Thoracic aorta (tissue), 2 donors: ENCODE measurements around the gene C15orf39. TPM values are rescaled to one million over a fixed set of nuclear protein-coding genes. Genes with fewer than 3 reads are reported as not detected.

ENCODE experiments used
- ATAC-seq: fragments of 150-250 bp; one replicate; pipeline ENCODE4 v1.8.0; 2017; ENCODE audit warnings: low read depth; ENCODE audit not compliant: insufficient number of reproducible peaks, low FRiP score
- DNase-seq: peaks from one replicate; pipeline ENCODE4 v3.0.0-alpha.2; 2020; ENCODE audit warnings: low spot score
- H3K27ac ChIP-seq, 2 donors: fragments of 200-600 bp; sonication (generic); 1 replicate in 1 of 2; 2 replicates in 1 of 2; pipeline ENCODE4 v1.5.1; 2016; ENCODE audit warnings: mild to moderate bottlenecking in 2 of 2, moderate library complexity in 2 of 2
- H3K27me3 ChIP-seq: fragments of 200-600 bp; sonication (generic); replicated peaks from 2 replicates; pipeline ENCODE4 v1.6.0; 2016; ENCODE audit warnings: mild to moderate bottlenecking; ENCODE audit not compliant: insufficient read depth
- H3K36me3 ChIP-seq: fragments of 200-600 bp; sonication (generic); one replicate; pipeline ENCODE4 v1.5.1; 2016
- H3K4me1 ChIP-seq, 2 donors: fragments of 200-600 bp; sonication (generic); 1 replicate in 1 of 2; 2 replicates in 1 of 2; pipeline versions ENCODE4 v1.5.1 to v1.6.0; 2016; ENCODE audit warnings: low read depth in 2 of 2, mild to moderate bottlenecking in 1 of 2; ENCODE audit not compliant: control insufficient read depth in 1 of 2
- H3K4me3 ChIP-seq: fragments of 200-600 bp; sonication (generic); 2 replicates; pipeline ENCODE4 v1.5.1; 2016; ENCODE audit warnings: mild to moderate bottlenecking
- H3K9me3 ChIP-seq: fragments of 200-600 bp; sonication (generic); 2 replicates; pipeline ENCODE4 v1.5.1; 2016
- total RNA-seq, 2 donors: library from RNA; depleted of rRNA; stranded (reverse); fragments of >200 nt; gene quantifications; one replicate each; pipeline versions ENCODE4 v1.1.0 to v1.2.3, GENCODE V29; 2016
- TF ChIP-seq, protein P1 (sequence below): fragments of 200-600 bp; sonication (generic); IDR thresholded peaks from one replicate; pipeline ENCODE4 v1.5.1; 2019; ENCODE audit warnings: antibody characterized with exemption

The C15orf39 gene
- total RNA-seq, 2 donors from 2014 or later = 22.7 to 45.2 TPM

DNA sequence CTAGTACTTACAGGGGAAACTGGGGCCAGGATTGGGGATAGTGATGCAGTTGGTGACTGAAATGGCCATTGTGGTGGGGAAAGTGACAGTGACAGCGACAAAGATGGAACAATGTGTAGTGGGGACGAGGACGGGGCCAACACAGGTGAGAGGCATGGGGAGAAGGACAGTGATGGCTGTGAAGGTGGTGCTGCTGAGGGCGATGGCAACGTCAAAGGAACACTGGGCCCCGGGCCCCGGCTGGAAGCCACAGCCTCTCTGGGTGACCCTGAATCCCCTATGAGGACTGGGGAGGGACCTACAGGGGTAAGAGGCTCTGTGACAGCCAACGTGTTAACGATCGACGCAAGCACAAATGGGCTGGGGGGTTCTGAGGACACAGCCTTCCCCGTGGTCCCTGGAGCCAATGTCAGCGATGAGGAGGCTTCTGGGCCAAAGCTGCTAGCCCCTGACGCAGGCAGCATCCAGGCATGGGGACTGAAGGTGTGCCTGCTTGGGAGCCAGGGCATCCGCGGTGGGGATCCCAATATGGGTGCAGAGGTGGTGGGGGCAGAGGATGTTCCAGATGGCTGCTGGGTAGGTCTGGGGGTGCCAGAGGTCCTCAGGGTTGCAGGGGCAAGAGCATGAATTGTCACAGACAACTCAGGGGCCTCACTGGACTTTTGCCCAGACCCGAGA, 31.3 kb downstream of the C15orf39 start:
- TF ChIP-seq, protein P1, sequence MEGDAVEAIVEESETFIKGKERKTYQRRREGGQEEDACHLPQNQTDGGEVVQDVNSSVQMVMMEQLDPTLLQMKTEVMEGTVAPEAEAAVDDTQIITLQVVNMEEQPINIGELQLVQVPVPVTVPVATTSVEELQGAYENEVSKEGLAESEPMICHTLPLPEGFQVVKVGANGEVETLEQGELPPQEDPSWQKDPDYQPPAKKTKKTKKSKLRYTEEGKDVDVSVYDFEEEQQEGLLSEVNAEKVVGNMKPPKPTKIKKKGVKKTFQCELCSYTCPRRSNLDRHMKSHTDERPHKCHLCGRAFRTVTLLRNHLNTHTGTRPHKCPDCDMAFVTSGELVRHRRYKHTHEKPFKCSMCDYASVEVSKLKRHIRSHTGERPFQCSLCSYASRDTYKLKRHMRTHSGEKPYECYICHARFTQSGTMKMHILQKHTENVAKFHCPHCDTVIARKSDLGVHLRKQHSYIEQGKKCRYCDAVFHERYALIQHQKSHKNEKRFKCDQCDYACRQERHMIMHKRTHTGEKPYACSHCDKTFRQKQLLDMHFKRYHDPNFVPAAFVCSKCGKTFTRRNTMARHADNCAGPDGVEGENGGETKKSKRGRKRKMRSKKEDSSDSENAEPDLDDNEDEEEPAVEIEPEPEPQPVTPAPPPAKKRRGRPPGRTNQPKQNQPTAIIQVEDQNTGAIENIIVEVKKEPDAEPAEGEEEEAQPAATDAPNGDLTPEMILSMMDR = no peak
- DNase-seq (no peak), ATAC-seq (no peak)
- Histone ChIP-seq H3K27ac (no peak overlapping the region), H3K4me1 (no peaks in the 10 kb centered on the region), H3K36me3 (no peaks in the 10 kb centered on the region), H3K9me3 (no peaks in the 10 kb centered on the region), H3K27me3 (no peaks in the 10 kb centered on the region), H3K4me3 (no peak overlapping the region)

DNA sequence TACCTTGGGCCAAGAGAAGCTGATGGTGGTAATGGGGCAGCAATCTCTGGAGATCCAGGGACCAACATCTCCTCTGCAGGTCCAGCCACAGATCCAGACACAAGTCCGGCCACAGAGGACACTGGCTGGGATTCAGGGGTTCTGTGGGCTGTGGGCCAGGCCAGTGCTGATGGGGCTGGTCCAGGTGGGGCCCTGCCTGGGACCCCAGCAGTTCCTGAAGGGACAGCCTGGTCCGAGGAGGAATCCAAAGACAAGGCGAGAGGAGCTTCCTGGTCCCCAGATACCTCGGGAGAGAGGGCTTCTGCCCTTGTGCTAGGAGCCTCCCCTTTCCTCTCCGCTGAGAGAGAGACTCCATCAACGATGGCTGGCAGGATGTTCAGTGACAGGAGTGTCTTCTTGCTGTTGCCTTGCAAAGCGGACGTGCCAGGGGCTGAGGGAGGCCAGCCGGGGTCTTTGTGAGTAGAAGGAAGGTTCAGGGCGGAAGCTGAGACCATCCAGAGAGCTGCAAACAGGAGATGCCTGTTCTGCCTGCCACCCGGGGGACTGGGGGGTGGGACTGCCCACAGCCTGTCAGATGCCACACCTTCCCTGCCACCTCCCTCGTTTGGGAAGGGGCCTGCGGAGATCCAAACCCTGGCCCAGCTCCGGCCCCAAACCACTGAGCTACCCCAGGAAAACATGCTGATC, 32.0 kb downstream of the C15orf39 start:
- no peaks in the 10 kb centered on the region for H3K4me1 ChIP-seq
- DNase-seq (no peak), ATAC-seq (no peak)
- H3K9me3 ChIP-seq = no peaks in the 10 kb centered on the region
- no peaks in the 10 kb centered on the region for H3K27me3 ChIP-seq
- no peaks in the 10 kb centered on the region for H3K36me3 ChIP-seq
- H3K27ac ChIP-seq = no peak overlapping the region
- TF ChIP-seq, protein P1 = no peak
- no peak overlapping the region for H3K4me3 ChIP-seq

DNA sequence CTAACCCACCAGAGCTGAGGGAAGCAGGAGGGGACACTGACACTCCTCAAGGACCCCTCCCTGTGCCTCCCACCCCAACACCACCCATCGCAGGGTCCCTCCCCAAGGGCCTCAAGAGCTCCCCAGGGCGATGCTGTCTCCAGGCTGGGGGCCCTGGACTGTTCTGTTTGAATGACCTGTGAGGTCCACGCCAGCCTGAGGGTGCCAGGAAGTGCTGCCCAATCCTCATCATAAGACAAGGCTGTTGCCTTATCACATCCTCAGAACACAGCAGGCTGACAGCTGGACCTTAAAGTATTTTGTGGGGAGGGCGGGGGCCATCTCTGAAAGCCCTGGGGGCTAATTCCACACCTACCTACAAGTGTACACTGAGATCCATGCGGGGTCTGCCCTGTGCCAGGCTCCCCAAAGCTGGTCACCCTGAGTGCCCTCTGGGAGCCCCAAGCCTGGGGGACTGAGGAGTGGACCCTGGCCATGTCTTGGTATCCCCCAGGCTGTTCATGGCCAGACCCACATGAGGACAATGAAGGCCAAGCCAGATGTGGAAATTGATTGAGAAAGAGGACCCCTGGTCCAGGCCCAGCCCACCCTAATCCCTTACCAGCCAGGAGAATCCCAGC, 32.6 kb downstream of the C15orf39 start:
- Histone ChIP-seq H3K9me3 (no peaks in the 10 kb centered on the region), H3K4me3 (no peak overlapping the region), H3K27ac (no peak overlapping the region), H3K27me3 (no peaks in the 10 kb centered on the region), H3K4me1 (no peaks in the 10 kb centered on the region), H3K36me3 (no peaks in the 10 kb centered on the region)
- no peak for ATAC-seq
- TF ChIP-seq, protein P1 = no peak
- DNase-seq = no peak

DNA sequence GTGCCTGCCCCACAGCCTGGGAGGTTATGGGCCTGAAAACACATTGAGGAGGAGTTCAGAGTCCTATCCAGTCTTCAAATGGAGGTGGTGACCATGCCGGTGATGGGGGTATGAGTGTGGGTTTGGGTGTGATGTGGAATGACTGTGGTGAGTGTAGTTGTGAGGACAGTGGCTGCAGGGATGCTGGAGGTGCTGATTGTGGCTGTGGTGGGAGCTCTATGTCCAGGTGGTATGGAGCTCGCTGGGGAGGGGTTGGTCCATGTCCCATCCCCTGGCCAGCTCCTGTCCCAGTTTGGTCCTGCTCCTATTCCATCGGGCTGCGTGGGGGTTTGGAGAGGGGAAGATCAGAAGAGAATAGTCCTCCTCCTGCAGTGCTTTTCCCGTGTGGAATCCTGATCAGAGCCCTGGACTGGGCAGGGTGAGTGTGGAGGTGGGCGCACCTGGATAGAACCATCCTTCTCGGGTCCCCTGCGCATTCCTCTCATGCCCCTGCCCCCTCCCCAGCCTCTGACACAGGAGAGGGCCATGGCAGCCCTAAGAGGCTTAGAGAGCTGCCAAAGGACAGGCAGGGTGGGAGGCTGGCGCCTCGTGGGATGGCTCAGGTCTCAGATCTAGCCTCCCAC, 33.5 kb downstream of the C15orf39 start:
- DNase-seq (no peak), ATAC-seq (no peak)
- TF ChIP-seq, protein P1 = no peak
- no peaks in the 10 kb centered on the region for H3K9me3 ChIP-seq
- H3K27ac ChIP-seq = no peak overlapping the region
- H3K4me3 ChIP-seq = no peak overlapping the region
- no peaks in the 10 kb centered on the region for H3K4me1 ChIP-seq
- H3K36me3 ChIP-seq = no peaks in the 10 kb centered on the region
- H3K27me3 ChIP-seq = no peaks in the 10 kb centered on the region
